Measurements from ENCODE around the gene JPH2. TPM values are rescaled to one million over a fixed set of nuclear protein-coding genes. Genes with fewer than 3 reads are reported as not detected.

JPH2 gene
- total and polyA plus RNA-seq, 10 of the 15 experiments (the other 5 are each of a cell fraction or from before 2014, with no cell fraction given): 0.16 TPM; not detected in 9

DNA sequence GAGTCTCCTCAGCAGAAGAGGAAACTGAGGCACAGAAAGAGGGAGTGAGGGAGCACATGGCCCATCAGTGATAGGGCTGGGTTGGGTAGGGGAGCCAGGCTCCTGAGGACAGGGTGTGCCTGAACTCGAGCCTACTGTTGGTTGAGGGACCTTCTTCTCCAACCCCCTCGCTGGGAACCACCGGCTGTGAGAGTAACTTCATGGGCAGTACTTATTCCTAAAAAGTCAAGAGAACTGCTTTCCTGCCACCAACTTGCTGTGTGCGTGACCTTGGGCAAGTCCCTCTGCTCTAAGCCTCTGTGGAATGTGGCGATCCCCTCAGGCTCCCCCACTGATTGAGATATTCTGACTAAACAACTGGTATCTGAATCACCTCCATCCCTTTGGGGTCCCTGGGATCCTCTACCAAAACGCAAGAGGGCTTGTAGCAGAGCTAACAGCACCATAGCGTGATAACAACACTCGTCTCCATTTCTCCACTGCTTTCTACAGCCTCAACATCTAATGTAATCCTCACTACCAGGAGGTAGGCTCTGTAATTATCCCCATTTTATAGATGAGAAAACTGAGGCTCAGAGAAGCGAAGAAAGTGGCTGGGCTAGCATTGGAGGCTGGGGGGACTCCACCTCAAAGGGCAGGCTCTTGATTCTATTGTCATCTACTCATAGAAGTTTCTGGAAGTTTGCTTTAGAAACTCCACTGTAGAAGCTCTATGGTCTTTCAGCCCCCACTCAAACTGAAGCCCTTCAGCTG, 76.0 kb downstream of the JPH2 start:
- no peak overlapping the region for H2AFZ ChIP-seq (ENCODE audit: control insufficient read depth, low read depth, low read length)
- no peaks in the 10 kb centered on the region for H3K79me2 ChIP-seq (ENCODE audit: control insufficient read depth, insufficient read depth, low read length)
- no peak overlapping the region for H3K27ac ChIP-seq (ENCODE audit: control insufficient read depth, insufficient read depth)
- H3K9ac ChIP-seq (ENCODE audit: control insufficient read depth, insufficient read depth, low read length): no peak overlapping the region
- BruUV-seq (replicated peaks): no TSS peak
- ATAC-seq (no peak), FAIRE-seq (no peak), DNase-seq (ENCODE audit: low read depth, low spot score) (no peak)
- RAD21 ChIA-PET (ENCODE audit: unreplicated experiment): no interaction called here
- no peak overlapping the region for H3K4me3 ChIP-seq
- WGBS (ENCODE audit: insufficient coverage, insufficient replicate concordance, low lambda C conversion rate, missing lambda C conversion rate): 39% methylated on average over 9 of the region's 9 CpGs
- peaks cover 4% of the 10 kb centered on the region; the same call in 2 of the 3 replicates for H3K9me3 ChIP-seq (replicated peaks; ENCODE audit: control insufficient read depth, insufficient read depth, low read length)
- TF ChIP-seq NR2F1 (conservative IDR thresholded peaks at IDR 0.05) (no peak), SP1 (IDR thresholded peaks at IDR 0.05; ENCODE audit: low read depth, low read length) (no peak), BCL11A (IDR thresholded peaks at IDR 0.05; ENCODE audit: low read depth, low read length) (no peak), POLR2AphosphoS5 (IDR thresholded peaks at IDR 0.05; ENCODE audit: low read length) (no peak), HSF1 (IDR thresholded peaks at IDR 0.05; ENCODE audit: low read depth, low read length) (no peak), RCOR1 (conservative IDR thresholded peaks at IDR 0.05; ENCODE audit: low read depth, low read length) (no peak), SPI1 (IDR thresholded peaks at IDR 0.05; ENCODE audit: borderline replicate concordance, insufficient read depth, low read depth, low read length) (no peak), SMC3 (IDR thresholded peaks at IDR 0.05; ENCODE audit: borderline replicate concordance, low read length) (no peak), NFIC (IDR thresholded peaks at IDR 0.05; ENCODE audit: low read depth, low read length) (no peak), CHD2 (IDR thresholded peaks at IDR 0.05; ENCODE audit: borderline replicate concordance, low read depth, low read length) (no peak), NBN (IDR thresholded peaks at IDR 0.05) (no peak), POLR2A (IDR thresholded peaks at IDR 0.05; ENCODE audit: low read depth, low read length) (no peak), HDAC6 (IDR thresholded peaks at IDR 0.05; ENCODE audit: unreplicated experiment) (no peak), MEF2B (IDR thresholded peaks at IDR 0.05; ENCODE audit: partially characterized antibody, poor library complexity, severe bottlenecking) (no peak), RB1 (IDR thresholded peaks at IDR 0.05; ENCODE audit: borderline replicate concordance) (no peak), GABPA (IDR thresholded peaks at IDR 0.05; ENCODE audit: low read depth) (no peak), ZBTB33 (IDR thresholded peaks at IDR 0.05) (no peak), STAT1 (conservative IDR thresholded peaks at IDR 0.05) (no peak)
- CTCF ChIA-PET: interaction anchor here (1.0 to 1.9 kb wide), 4 partner anchors 16 to 79 kb away, joined by 3 to 7 read pairs (median 3); no protein-coding TSS in a partner anchor
- no peaks in the 10 kb centered on the region; a peak in 1 of 4 replicates for H3K36me3 ChIP-seq (ENCODE audit: control insufficient read depth in 2 of 2, insufficient read depth in 2 of 2, low read length in 1 of 2)
- SMC1A ChIA-PET (ENCODE audit: uncharacterized antibody, unreplicated experiment): no interaction called here
- H4K20me1 ChIP-seq (ENCODE audit: control insufficient read depth, insufficient read depth): no peaks in the 10 kb centered on the region
- H3K27me3 ChIP-seq (replicated peaks in 1 of 2; ENCODE audit: control insufficient read depth in 2 of 2, insufficient read depth in 2 of 2, low read length in 1 of 2): no peaks in the 10 kb centered on the region; a peak in 1 of 4 replicates
- H3K4me2 ChIP-seq (ENCODE audit: control insufficient read depth, insufficient read depth): no peak overlapping the region
- intact Hi-C loops (cut with micrococcal nuclease; ENCODE audit: unreplicated experiment) (no loop called here), in situ Hi-C loops (cut with MboI) (no loop called here)
- POLR2A ChIA-PET: interaction anchor here (0.7 kb wide), 1 partner anchor 77 kb away, joined by 3 read pairs; no protein-coding TSS in a partner anchor
- no peaks in the 10 kb centered on the region for H3K4me1 ChIP-seq (ENCODE audit: control insufficient read depth, insufficient read depth, low read length)

Data from GM12878 (cell line).